Stomach (tissue), 9 donors: ENCODE measurements around the gene PHLDA1. TPM values are rescaled to one million over a fixed set of nuclear protein-coding genes. Genes with fewer than 3 reads are reported as not detected.

ENCODE experiments used
- DNase-seq, 2 donors: peaks; one replicate each; pipeline versions ENCODE4 v3.0.0 to v3.0.0-alpha.2; 2013 to 2019
- H3K27ac ChIP-seq, 5 donors: fragments of 200-600 bp in 4 of 5; sonication (generic) in 4 of 5; one replicate each; pipeline ENCODE4 v1.5.1; 2013 to 2019; ENCODE audit warnings: mild to moderate bottlenecking in 1 of 5, moderate library complexity in 1 of 5
- H3K27me3 ChIP-seq, 3 donors: fragments of 200-600 bp; sonication (generic); one replicate each; pipeline ENCODE4 v1.5.1; 2017 to 2019; ENCODE audit warnings: mixed run types in 1 of 3
- H3K36me3 ChIP-seq, 4 donors: fragments of 200-600 bp; sonication (generic); 1 replicate in 3 of 4; 2 replicates in 1 of 4; pipeline ENCODE4 v1.5.1; 2016 to 2019
- H3K4me1 ChIP-seq, 4 donors: fragments of 200-600 bp; sonication (generic); one replicate each; pipeline ENCODE4 v1.5.1; 2016 to 2019
- H3K4me3 ChIP-seq, 4 donors: fragments of 200-600 bp; sonication (generic) in 3 of 4; one replicate each; pipeline ENCODE4 v1.5.1; 2016 to 2019; ENCODE audit warnings: mild to moderate bottlenecking in 1 of 4
- H3K9me3 ChIP-seq, 4 donors: fragments of 200-600 bp; sonication (generic); one replicate each; pipeline ENCODE4 v1.5.1; 2016 to 2019
- EP300 ChIP-seq: sonication (generic); formaldehyde crosslinking; IDR thresholded peaks from one replicate; pipeline ENCODE4 v1.6.1; 2017; ENCODE audit warnings: antibody characterized with exemption
- POLR2A ChIP-seq, 4 donors: fragments of 450-650 bp; IDR thresholded peaks; one replicate each; pipeline ENCODE4 v1.6.1; 2016; ENCODE audit warnings: antibody characterized with exemption in 4 of 4, control low read depth in 2 of 4, mild to moderate bottlenecking in 1 of 4, moderate library complexity in 1 of 4
- POLR2AphosphoS5 ChIP-seq, 3 donors: sonication (generic); formaldehyde crosslinking; IDR thresholded peaks; one replicate each; pipeline ENCODE4 v1.6.1; 2016; ENCODE audit warnings: antibody characterized with exemption in 3 of 3
- WGBS, 5 donors: extraction: QIAGEN DNeasy Blood & Tissue Kit in 3 of 5; methylation state at CpG; one replicate each; pipeline versions ENCODE4 v1.1.5 to v1.1.7; 2013 to 2018; 5-methylcytosine and 5-hydroxymethylcytosine counted together
- intact Hi-C: fragments of 100-400 bp; cut with DNase I; formaldehyde crosslinking; loops from one replicate; pipeline ENCODE4 v1.15.1; 2023; ENCODE audit warnings: low total_unique reads
- polyA plus RNA-seq, 3 donors: library from polyadenylated mRNA; stranded (reverse); fragments of 200-250 nt; gene quantifications; one replicate each; pipeline ENCODE4 v1.2.3, GENCODE V29; 2013
- total RNA-seq, 5 donors: library from RNA; depleted of rRNA; stranded (reverse); fragments of >200 nt; gene quantifications; one replicate each; pipeline versions ENCODE4 v1.1.0 to v1.2.3, GENCODE V29; 2014 to 2016
- TF ChIP-seq, protein P1 (sequence below), 7 experiments: fragments of 450-650 bp in 4 of 7; fragments of 200-600 bp in 3 of 7; sonication (generic) in 3 of 7; IDR thresholded peaks; one replicate each; pipeline ENCODE4 v1.5.1; 2016 to 2019; ENCODE audit warnings: antibody characterized with exemption in 7 of 7, control low read depth in 2 of 7, mild to moderate bottlenecking in 1 of 7
- donor health status: healthy with polysubstance abuse.
- donor health status: Bipolar disorder and iron deficiency.
- donor health status: healthy.

PHLDA1 gene
- total and polyA plus RNA-seq, 8 donors: 4.9 to 62.4 (median 16.5) TPM

GRCh38 chr12:75998292-75999063, 33.1 kb downstream of the PHLDA1 start:
- intact Hi-C loops: no loop called here
- no peaks in the 10 kb centered on the region for H3K4me1 ChIP-seq
- no peak overlapping the region for H3K27ac ChIP-seq
- DNase-seq: no peak
- no peaks in the 10 kb centered on the region for H3K9me3 ChIP-seq
- H3K27me3 ChIP-seq: no peaks in the 10 kb centered on the region
- H3K36me3 ChIP-seq: no peaks in the 10 kb centered on the region
- TF ChIP-seq EP300 (no peak), POLR2AphosphoS5 (IDR thresholded peaks at IDR 0.05) (no peak), POLR2A (IDR thresholded peaks at IDR 0.05) (no peak)
- TF ChIP-seq, protein P1, sequence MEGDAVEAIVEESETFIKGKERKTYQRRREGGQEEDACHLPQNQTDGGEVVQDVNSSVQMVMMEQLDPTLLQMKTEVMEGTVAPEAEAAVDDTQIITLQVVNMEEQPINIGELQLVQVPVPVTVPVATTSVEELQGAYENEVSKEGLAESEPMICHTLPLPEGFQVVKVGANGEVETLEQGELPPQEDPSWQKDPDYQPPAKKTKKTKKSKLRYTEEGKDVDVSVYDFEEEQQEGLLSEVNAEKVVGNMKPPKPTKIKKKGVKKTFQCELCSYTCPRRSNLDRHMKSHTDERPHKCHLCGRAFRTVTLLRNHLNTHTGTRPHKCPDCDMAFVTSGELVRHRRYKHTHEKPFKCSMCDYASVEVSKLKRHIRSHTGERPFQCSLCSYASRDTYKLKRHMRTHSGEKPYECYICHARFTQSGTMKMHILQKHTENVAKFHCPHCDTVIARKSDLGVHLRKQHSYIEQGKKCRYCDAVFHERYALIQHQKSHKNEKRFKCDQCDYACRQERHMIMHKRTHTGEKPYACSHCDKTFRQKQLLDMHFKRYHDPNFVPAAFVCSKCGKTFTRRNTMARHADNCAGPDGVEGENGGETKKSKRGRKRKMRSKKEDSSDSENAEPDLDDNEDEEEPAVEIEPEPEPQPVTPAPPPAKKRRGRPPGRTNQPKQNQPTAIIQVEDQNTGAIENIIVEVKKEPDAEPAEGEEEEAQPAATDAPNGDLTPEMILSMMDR (IDR thresholded peaks at IDR 0.05): no peak
- 82 to 90% (median 85%) methylated on average over 4 of the region's 4 CpGs for WGBS, 5 donors
- no peak overlapping the region for H3K4me3 ChIP-seq

GRCh38 chr12:75997658-75998057, 33.9 kb downstream of the PHLDA1 start:
- TF ChIP-seq POLR2A (IDR thresholded peaks at IDR 0.05): no peak
- TF ChIP-seq POLR2AphosphoS5 (IDR thresholded peaks at IDR 0.05): no peak
- TF ChIP-seq, protein P1 (IDR thresholded peaks at IDR 0.05): no peak
- no peak for TF ChIP-seq EP300
- H3K36me3 ChIP-seq: no peaks in the 10 kb centered on the region
- no peak for DNase-seq
- no peak overlapping the region for H3K4me3 ChIP-seq
- 68 to 77% (median 71%) methylated on average over 3 of the region's 3 CpGs for WGBS, 5 donors
- H3K4me1 ChIP-seq: no peaks in the 10 kb centered on the region
- H3K27ac ChIP-seq: no peak overlapping the region
- H3K27me3 ChIP-seq: no peaks in the 10 kb centered on the region
- H3K9me3 ChIP-seq: no peaks in the 10 kb centered on the region
- intact Hi-C loops: no loop called here

- 13 to 36% (median 21%) methylated on average over 1 of the region's 1 CpG for whole genome bisulfite sequencing, 5 donors
- H3K27me3 ChIP-seq: no peaks in the 10 kb centered on the region
- no peak for TF ChIP-seq POLR2AphosphoS5 (IDR thresholded peaks at IDR 0.05)
- no peak for TF ChIP-seq EP300
- TF ChIP-seq, protein P1 (IDR thresholded peaks at IDR 0.05): no peak
- no peak for TF ChIP-seq POLR2A (IDR thresholded peaks at IDR 0.05)
- no peak overlapping the region for H3K27ac ChIP-seq
- H3K4me1 ChIP-seq: no peaks in the 10 kb centered on the region
- no peak for DNase-seq
- no peak overlapping the region for H3K4me3 ChIP-seq
- intact Hi-C loops: no loop called here
- H3K9me3 ChIP-seq: no peaks in the 10 kb centered on the region
- H3K36me3 ChIP-seq: no peaks in the 10 kb centered on the region
These were observed 34.6 kb downstream of the PHLDA1 start for GRCh38 chr12:75996861-75997447.

DNA sequence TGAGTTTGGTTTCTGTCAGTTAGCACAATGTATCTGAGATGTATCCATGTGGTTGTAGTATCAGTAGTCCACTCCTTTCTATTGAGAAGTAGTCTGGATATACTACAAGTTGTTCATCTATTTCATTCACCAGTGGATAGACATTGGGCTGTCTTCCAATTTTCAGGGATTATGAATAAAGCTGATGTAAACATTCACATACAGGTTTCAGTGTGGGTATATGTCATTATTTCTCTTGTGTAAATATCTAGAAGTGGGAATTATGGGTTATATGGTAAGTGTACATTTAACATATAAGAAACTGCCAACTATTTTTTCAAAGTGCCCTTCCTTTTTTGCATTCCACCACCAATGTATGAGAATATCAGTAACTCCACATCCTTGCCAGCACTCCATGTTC, 35.9 kb downstream of the PHLDA1 start:
- no peak overlapping the region for H3K4me3 ChIP-seq
- no peaks in the 10 kb centered on the region for H3K9me3 ChIP-seq
- TF ChIP-seq, protein P1 (IDR thresholded peaks at IDR 0.05): no peak
- TF ChIP-seq POLR2A (IDR thresholded peaks at IDR 0.05) (no peak), EP300 (no peak), POLR2AphosphoS5 (IDR thresholded peaks at IDR 0.05) (no peak)
- H3K27me3 ChIP-seq: no peaks in the 10 kb centered on the region
- no peak for DNase-seq
- H3K36me3 ChIP-seq: no peaks in the 10 kb centered on the region
- intact Hi-C loops: no loop called here
- H3K27ac ChIP-seq: no peak overlapping the region
- H3K4me1 ChIP-seq: peaks cover 0 to 2% (median 0%) of the 10 kb centered on the region in 4 donors
